GM12878 (cell line): ENCODE measurements around the gene ATP10A. TPM values are rescaled to one million over a fixed set of nuclear protein-coding genes. Genes with fewer than 3 reads are reported as not detected.

Experiments
- ATAC-seq: fragments of 200-7000 bp; cut with Tn5 transposase; 3 replicates; pipeline ENCODE4 v1.9.1; 2020; ENCODE audit warnings: mild to moderate bottlenecking, moderate library complexity
- BruUV-seq: library from RNA; stranded (reverse); fragments of 400-500 nt; replicated peaks from 2 replicates; lab custom pipeline; 2021; lab: Mats Ljungman, UMichigan
- CTCF ChIA-PET: fragments of 300-600 bp; sonication (Branson Sonifier 250); formaldehyde crosslinking; extraction: SDS; loops from one replicate; lab custom pipeline; 2021; ENCODE audit warnings: inconsistent platforms; lab: Yijun Ruan, JAX
- POLR2A ChIA-PET: fragments of 350-600 bp; formaldehyde crosslinking; extraction: SDS; loops from one replicate; lab custom pipeline; 2021; ENCODE audit warnings: inconsistent platforms; lab: Charles Lee
- RAD21 ChIA-PET: fragments of 300-600 bp; sonication (Branson Sonifier 250); formaldehyde crosslinking; loops from one replicate; lab custom pipeline; 2023; ENCODE audit warnings: antibody characterized with exemption; ENCODE audit not compliant: unreplicated experiment; lab: Charles Lee
- SMC1A ChIA-PET: fragments of 300-600 bp; sonication (Branson Sonifier 250); formaldehyde crosslinking; loops from one replicate; lab custom pipeline; 2023; ENCODE audit not compliant: unreplicated experiment, uncharacterized antibody; lab: Charles Lee
- DNase-seq: peaks from one replicate; pipeline ENCODE4 v3.0.0-alpha.2; 2011; ENCODE audit warnings: low read depth, low spot score
- FAIRE-seq: peaks from 3 replicates; lab custom pipeline; 2011; peaks lifted over from hg19 to GRCh38; lab: Jason Lieb, UNC
- H2AFZ ChIP-seq: 2 replicates; pipeline ENCODE4 v1.6.0; 2011; ENCODE audit warnings: low read depth, low read length, control low read depth; ENCODE audit not compliant: control insufficient read depth
- H3K27ac ChIP-seq: 2 replicates; pipeline ENCODE4 v1.5.1; 2011; ENCODE audit warnings: control low read depth; ENCODE audit not compliant: control insufficient read depth, insufficient read depth
- H3K27me3 ChIP-seq, 2 experiments: replicated peaks in 1 of 2; 2 replicates each; pipeline versions ENCODE4 v1.6.0 to v1.6.1; 2011; ENCODE audit warnings: low read length in 1 of 2; ENCODE audit not compliant: control insufficient read depth in 2 of 2, insufficient read depth in 2 of 2
- H3K36me3 ChIP-seq, 2 experiments: 2 replicates each; pipeline ENCODE4 v1.5.1; 2011; ENCODE audit warnings: low read length in 1 of 2; ENCODE audit not compliant: control insufficient read depth in 2 of 2, insufficient read depth in 2 of 2
- H3K4me1 ChIP-seq: 2 replicates; pipeline ENCODE4 v1.6.1; 2011; ENCODE audit warnings: mild to moderate bottlenecking, low read length, moderate library complexity, mixed read lengths; ENCODE audit not compliant: control insufficient read depth, insufficient read depth
- H3K4me2 ChIP-seq: 2 replicates; pipeline ENCODE4 v1.6.0; 2011; ENCODE audit warnings: control low read depth; ENCODE audit not compliant: control insufficient read depth, insufficient read depth
- H3K4me3 ChIP-seq: fragments of 200-600 bp; sonication (generic); 2 replicates; pipeline ENCODE4 v1.5.1; 2016
- H3K79me2 ChIP-seq: 2 replicates; pipeline ENCODE4 v1.6.0; 2011; ENCODE audit warnings: low read length; ENCODE audit not compliant: control insufficient read depth, insufficient read depth
- H3K9ac ChIP-seq: 2 replicates; pipeline ENCODE4 v1.8.0; 2011; ENCODE audit warnings: low read length, control low read depth, mixed read lengths; ENCODE audit not compliant: control insufficient read depth, insufficient read depth
- H3K9me3 ChIP-seq: replicated peaks from 3 replicates; pipeline ENCODE4 v1.5.1; 2011; ENCODE audit warnings: mild to moderate bottlenecking, low read length; ENCODE audit not compliant: control insufficient read depth, insufficient read depth
- H4K20me1 ChIP-seq: 2 replicates; pipeline ENCODE4 v1.6.0; 2011; ENCODE audit not compliant: control insufficient read depth, insufficient read depth
- BRCA1 ChIP-seq: IDR thresholded peaks from 2 replicates; pipeline ENCODE4 v1.6.1; 2011; ENCODE audit warnings: low read depth, low read length, improper control_type of control experiment
- CBX5 ChIP-seq: sonication (generic); IDR thresholded peaks from 2 replicates; pipeline ENCODE4 v1.6.1; 2016; ENCODE audit warnings: low read depth, moderate library complexity, mild to moderate bottlenecking, inconsistent platforms
- EP300 ChIP-seq, 2 experiments: fragments of 150-350 bp in 1 of 2; IDR thresholded peaks; 2 replicates each; pipeline ENCODE4 v1.6.1; 2011 to 2012; ENCODE audit warnings: low read depth in 2 of 2, low read length in 2 of 2, borderline replicate concordance in 1 of 2, improper control_type of control experiment in 1 of 2, inconsistent platforms in 1 of 2; ENCODE audit not compliant: control insufficient read depth in 1 of 2
- GATAD2B ChIP-seq: fragments of 450-650 bp; conservative IDR thresholded peaks from 2 replicates; pipeline ENCODE4 v1.6.1; 2017; ENCODE audit warnings: low read depth, mild to moderate bottlenecking, moderate library complexity
- NFXL1 ChIP-seq: fragments of 450-650 bp; IDR thresholded peaks from 2 replicates; pipeline ENCODE4 v1.6.1; 2017; ENCODE audit warnings: antibody characterized with exemption, mild to moderate bottlenecking, borderline replicate concordance
- NFYA ChIP-seq: IDR thresholded peaks from 2 replicates; pipeline ENCODE4 v1.6.1; 2011; ENCODE audit warnings: low read depth, mild to moderate bottlenecking, low read length, improper control_type of control experiment, borderline replicate concordance
- RAD21 ChIP-seq: IDR thresholded peaks from 2 replicates; pipeline ENCODE4 v1.6.1; 2011; ENCODE audit warnings: mild to moderate bottlenecking, low read depth, low read length, moderate library complexity; ENCODE audit not compliant: insufficient read depth
- SREBF1 ChIP-seq: IDR thresholded peaks from 2 replicates; pipeline ENCODE4 v1.6.1; 2012; ENCODE audit warnings: mild to moderate bottlenecking, low read length
- SREBF2 ChIP-seq: IDR thresholded peaks from 2 replicates; pipeline ENCODE4 v1.6.1; 2012; ENCODE audit warnings: mild to moderate bottlenecking, low read length
- YY1 ChIP-seq: IDR thresholded peaks from 2 replicates; pipeline ENCODE4 v1.6.1; 2011; ENCODE audit warnings: low read depth, mild to moderate bottlenecking, low read length
- ZBED1 ChIP-seq: IDR thresholded peaks from 2 replicates; pipeline ENCODE4 v1.6.1; 2016; ENCODE audit warnings: borderline replicate concordance
- WGBS: methylation state at CpG from one replicate; pipeline ENCODE4 v1.1.6; 2016; ENCODE audit warnings: low lambda C conversion rate; ENCODE audit not compliant: insufficient replicate concordance, insufficient coverage; ENCODE audit errors: missing lambda C conversion rate; 5-methylcytosine and 5-hydroxymethylcytosine counted together
- in situ Hi-C: fragments of 300-500 bp; cut with MboI; formaldehyde crosslinking; loops from 9 replicates; pipeline ENCODE4 v1.14.3; 2018; ENCODE audit warnings: mixed read lengths
- intact Hi-C: fragments of 100-400 bp; cut with micrococcal nuclease; formaldehyde crosslinking; loops from one replicate; pipeline ENCODE4 v1.14.2; 2022; ENCODE audit not compliant: unreplicated experiment
- polyA plus RNA-seq, 11 experiments: library from polyadenylated mRNA; depleted of rRNA in 4 of 11; unstranded in 6 of 11; stranded (reverse) in 5 of 11; fragments of >200 nt; fragmentation: Nextera tagmentation in 4 of 11; fragmentation: Illumina TruSeq in 1 of 11; extraction: Ambion mirVana in 4 of 11; extraction: Trizol in 1 of 11; gene quantifications; 1 replicate in 1 of 11; 2 replicates in 10 of 11; pipeline versions ENCODE4 v1.2.1 to v1.2.3, GENCODE V29; 2011 to 2016; ENCODE audit warnings: inconsistent platforms in 2 of 11, missing spikeins in 2 of 11, low read depth in 1 of 11
- total RNA-seq, 4 experiments: library from RNA; depleted of rRNA in 3 of 4; stranded (reverse); fragments of >200 nt in 3 of 4; fragmentation: Illumina TruSeq in 1 of 4; extraction: Trizol in 1 of 4; gene quantifications; 2 replicates each; pipeline versions ENCODE4 v1.2.1 to v1.2.3, GENCODE V29; 2013 to 2021
- TF ChIP-seq, protein P1 (sequence below): IDR thresholded peaks from 2 replicates; pipeline ENCODE4 v1.6.1; 2012; ENCODE audit warnings: low read depth, low read length, improper control_type of control experiment
- TF ChIP-seq, protein P2 (sequence below): fragments of 450-650 bp; IDR thresholded peaks from 2 replicates; pipeline ENCODE4 v1.6.1; 2014; ENCODE audit warnings: mild to moderate bottlenecking
- TF ChIP-seq, protein P3 (sequence below): fragments of 450-650 bp; formaldehyde crosslinking; IDR thresholded peaks from 2 replicates; pipeline ENCODE4 v1.4.0; 2022; ENCODE audit warnings: mild to moderate bottlenecking, moderate library complexity
- TF ChIP-seq, protein P4 (sequence below): fragments of 450-650 bp; IDR thresholded peaks from 2 replicates; pipeline ENCODE4 v1.6.1; 2017; ENCODE audit warnings: mild to moderate bottlenecking

ATP10A gene
- total and polyA plus RNA-seq, 10 of the 15 experiments (the other 5 are each of a cell fraction or from before 2014, with no cell fraction given): 0.04 to 1.5 (median 0.31) TPM; not detected in 2

- H3K79me2 ChIP-seq: no peaks in the 10 kb centered on the region
- H3K9me3 ChIP-seq: no peaks in the 10 kb centered on the region; the same call in 2 of the 3 replicates
- no peak overlapping the region for H2AFZ ChIP-seq
- ATAC-seq: no peak
- BruUV-seq: no TSS peak
- in situ Hi-C loops (loop anchor here (5.0 to 25.0 kb wide), 2 partner anchors 44 to 321 kb away; no protein-coding TSS in a partner anchor), intact Hi-C loops (no loop called here)
- no peaks in the 10 kb centered on the region for H3K27me3 ChIP-seq
- no peaks in the 10 kb centered on the region for H3K4me1 ChIP-seq
- DNase-seq: no peak
- H3K27ac ChIP-seq: no peak overlapping the region
- SMC1A ChIA-PET: no interaction called here
- H3K4me2 ChIP-seq: no peak overlapping the region
- H3K9ac ChIP-seq: no peak overlapping the region
- FAIRE-seq: no peak
- TF ChIP-seq CBX5 (no peak), GATAD2B (no peak), NFYA (no peak), NFXL1 (no peak), EP300 (IDR thresholded peaks at IDR 0.05; ENCODE audit: borderline replicate concordance in 1 of 2, control insufficient read depth in 1 of 2, low read depth in 2 of 2, low read length in 2 of 2) (no peak), SREBF1 (no peak), ZBED1 (no peak), YY1 (no peak), SREBF2 (no peak), RAD21 (no peak), BRCA1 (no peak)
- TF ChIP-seq, protein P1, sequence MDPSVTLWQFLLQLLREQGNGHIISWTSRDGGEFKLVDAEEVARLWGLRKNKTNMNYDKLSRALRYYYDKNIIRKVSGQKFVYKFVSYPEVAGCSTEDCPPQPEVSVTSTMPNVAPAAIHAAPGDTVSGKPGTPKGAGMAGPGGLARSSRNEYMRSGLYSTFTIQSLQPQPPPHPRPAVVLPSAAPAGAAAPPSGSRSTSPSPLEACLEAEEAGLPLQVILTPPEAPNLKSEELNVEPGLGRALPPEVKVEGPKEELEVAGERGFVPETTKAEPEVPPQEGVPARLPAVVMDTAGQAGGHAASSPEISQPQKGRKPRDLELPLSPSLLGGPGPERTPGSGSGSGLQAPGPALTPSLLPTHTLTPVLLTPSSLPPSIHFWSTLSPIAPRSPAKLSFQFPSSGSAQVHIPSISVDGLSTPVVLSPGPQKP: no peak
- TF ChIP-seq, protein P2, sequence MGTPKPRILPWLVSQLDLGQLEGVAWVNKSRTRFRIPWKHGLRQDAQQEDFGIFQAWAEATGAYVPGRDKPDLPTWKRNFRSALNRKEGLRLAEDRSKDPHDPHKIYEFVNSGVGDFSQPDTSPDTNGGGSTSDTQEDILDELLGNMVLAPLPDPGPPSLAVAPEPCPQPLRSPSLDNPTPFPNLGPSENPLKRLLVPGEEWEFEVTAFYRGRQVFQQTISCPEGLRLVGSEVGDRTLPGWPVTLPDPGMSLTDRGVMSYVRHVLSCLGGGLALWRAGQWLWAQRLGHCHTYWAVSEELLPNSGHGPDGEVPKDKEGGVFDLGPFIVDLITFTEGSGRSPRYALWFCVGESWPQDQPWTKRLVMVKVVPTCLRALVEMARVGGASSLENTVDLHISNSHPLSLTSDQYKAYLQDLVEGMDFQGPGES: no peak
- TF ChIP-seq, protein P3, sequence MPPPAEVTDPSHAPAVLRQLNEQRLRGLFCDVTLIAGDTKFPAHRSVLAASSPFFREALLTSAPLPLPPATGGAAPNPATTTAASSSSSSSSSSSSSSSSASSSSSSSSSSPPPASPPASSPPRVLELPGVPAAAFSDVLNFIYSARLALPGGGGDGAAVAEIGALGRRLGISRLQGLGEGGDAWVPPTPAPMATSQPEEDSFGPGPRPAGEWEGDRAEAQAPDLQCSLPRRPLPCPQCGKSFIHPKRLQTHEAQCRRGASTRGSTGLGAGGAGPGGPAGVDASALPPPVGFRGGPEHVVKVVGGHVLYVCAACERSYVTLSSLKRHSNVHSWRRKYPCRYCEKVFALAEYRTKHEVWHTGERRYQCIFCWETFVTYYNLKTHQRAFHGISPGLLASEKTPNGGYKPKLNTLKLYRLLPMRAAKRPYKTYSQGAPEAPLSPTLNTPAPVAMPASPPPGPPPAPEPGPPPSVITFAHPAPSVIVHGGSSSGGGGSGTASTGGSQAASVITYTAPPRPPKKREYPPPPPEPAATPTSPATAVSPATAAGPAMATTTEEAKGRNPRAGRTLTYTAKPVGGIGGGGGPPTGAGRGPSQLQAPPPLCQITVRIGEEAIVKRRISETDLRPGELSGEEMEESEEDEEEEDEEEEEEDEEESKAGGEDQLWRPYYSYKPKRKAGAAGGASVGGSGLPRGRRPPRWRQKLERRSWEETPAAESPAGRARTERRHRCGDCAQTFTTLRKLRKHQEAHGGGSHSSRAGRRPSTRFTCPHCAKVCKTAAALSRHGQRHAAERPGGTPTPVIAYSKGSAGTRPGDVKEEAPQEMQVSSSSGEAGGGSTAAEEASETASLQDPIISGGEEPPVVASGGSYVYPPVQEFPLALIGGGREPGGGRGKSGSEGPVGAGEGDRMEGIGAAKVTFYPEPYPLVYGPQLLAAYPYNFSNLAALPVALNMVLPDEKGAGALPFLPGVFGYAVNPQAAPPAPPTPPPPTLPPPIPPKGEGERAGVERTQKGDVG (CRISPR knock-in tag): no peak
- TF ChIP-seq, protein P4, sequence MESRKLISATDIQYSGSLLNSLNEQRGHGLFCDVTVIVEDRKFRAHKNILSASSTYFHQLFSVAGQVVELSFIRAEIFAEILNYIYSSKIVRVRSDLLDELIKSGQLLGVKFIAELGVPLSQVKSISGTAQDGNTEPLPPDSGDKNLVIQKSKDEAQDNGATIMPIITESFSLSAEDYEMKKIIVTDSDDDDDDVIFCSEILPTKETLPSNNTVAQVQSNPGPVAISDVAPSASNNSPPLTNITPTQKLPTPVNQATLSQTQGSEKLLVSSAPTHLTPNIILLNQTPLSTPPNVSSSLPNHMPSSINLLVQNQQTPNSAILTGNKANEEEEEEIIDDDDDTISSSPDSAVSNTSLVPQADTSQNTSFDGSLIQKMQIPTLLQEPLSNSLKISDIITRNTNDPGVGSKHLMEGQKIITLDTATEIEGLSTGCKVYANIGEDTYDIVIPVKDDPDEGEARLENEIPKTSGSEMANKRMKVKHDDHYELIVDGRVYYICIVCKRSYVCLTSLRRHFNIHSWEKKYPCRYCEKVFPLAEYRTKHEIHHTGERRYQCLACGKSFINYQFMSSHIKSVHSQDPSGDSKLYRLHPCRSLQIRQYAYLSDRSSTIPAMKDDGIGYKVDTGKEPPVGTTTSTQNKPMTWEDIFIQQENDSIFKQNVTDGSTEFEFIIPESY: no peak
- TF ChIP-seq, all 136 proteins: peak for 0
- no peak overlapping the region for H3K4me3 ChIP-seq
- POLR2A ChIA-PET: no interaction called here
- no peaks in the 10 kb centered on the region for H4K20me1 ChIP-seq
- WGBS: 39% methylated on average over 7 of the region's 7 CpGs
- CTCF ChIA-PET: no interaction called here
- no peaks in the 10 kb centered on the region for H3K36me3 ChIP-seq
- RAD21 ChIA-PET: no interaction called here
Observed at GRCh38 chr15:25766417-25766816, 96.7 kb downstream of the ATP10A start.
